Choroid plexus epithelial cell (primary cell): ENCODE data around the gene RAB11FIP2.

Source experiments
- DNase-seq: peaks from one replicate; pipeline ENCODE4 v3.0.0-alpha.2; 2010; ENCODE audit warnings: low read depth
- H3K4me3 ChIP-seq: 2 replicates; pipeline ENCODE4 v1.5.1; 2011; ENCODE audit warnings: low read depth, mild to moderate bottlenecking, control low read depth, low read length, moderate library complexity
- TF ChIP-seq, protein P1 (sequence below): conservative IDR thresholded peaks from 2 replicates; pipeline ENCODE4 v1.5.1; 2011; ENCODE audit warnings: low read depth, mild to moderate bottlenecking, control low read depth, inconsistent platforms, low read length, moderate library complexity

Gene RAB11FIP2

DNA sequence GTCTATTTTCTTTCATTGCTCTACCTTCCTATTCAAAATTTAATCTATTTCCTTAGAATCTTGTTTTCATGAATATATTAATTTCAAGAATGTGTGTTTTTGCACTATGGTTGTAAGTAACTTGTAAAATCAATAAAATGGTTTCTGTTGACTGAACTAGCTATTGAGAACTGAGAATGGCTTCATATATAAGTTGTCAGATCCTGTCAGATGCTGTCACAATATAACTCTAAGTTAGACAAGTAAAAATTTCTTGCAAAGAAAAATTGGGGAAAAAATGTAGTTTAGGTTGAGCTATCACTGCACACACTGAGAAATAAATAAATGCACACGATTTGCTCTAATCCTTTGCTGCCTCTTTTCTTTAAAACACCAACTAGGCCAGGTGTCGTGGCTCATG lies 89.8 kb downstream of the RAB11FIP2 start:
- no peak overlapping the region for H3K4me3 ChIP-seq
- DNase-seq: no peak
- TF ChIP-seq, protein P1, sequence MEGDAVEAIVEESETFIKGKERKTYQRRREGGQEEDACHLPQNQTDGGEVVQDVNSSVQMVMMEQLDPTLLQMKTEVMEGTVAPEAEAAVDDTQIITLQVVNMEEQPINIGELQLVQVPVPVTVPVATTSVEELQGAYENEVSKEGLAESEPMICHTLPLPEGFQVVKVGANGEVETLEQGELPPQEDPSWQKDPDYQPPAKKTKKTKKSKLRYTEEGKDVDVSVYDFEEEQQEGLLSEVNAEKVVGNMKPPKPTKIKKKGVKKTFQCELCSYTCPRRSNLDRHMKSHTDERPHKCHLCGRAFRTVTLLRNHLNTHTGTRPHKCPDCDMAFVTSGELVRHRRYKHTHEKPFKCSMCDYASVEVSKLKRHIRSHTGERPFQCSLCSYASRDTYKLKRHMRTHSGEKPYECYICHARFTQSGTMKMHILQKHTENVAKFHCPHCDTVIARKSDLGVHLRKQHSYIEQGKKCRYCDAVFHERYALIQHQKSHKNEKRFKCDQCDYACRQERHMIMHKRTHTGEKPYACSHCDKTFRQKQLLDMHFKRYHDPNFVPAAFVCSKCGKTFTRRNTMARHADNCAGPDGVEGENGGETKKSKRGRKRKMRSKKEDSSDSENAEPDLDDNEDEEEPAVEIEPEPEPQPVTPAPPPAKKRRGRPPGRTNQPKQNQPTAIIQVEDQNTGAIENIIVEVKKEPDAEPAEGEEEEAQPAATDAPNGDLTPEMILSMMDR: no peak

- TF ChIP-seq, protein P1: no peak
- H3K4me3 ChIP-seq: no peak overlapping the region
- DNase-seq: no peak
Measured at GRCh38 chr10:117955176-117955575, 91.6 kb downstream of the RAB11FIP2 start.
